DOHH2 (cell line): ENCODE results near the gene SH3RF3.

Source experiments
- CTCF ChIP-seq: fragments of 200-600 bp; sonication (generic); IDR thresholded peaks from one replicate; pipeline ENCODE4 v1.5.1; 2014; ENCODE audit warnings: antibody characterized with exemption, mild to moderate bottlenecking, low read depth, low read length; ENCODE audit not compliant: poor library complexity, severe bottlenecking
- EZH2phosphoT487 ChIP-seq: fragments of 200-600 bp; sonication (generic); IDR thresholded peaks from 2 replicates; pipeline ENCODE4 v1.6.1; 2017; ENCODE audit warnings: borderline replicate concordance, mild to moderate bottlenecking, antibody characterized with exemption, low read length, moderate library complexity, mixed read lengths

- TF ChIP-seq CTCF = no peak
- TF ChIP-seq EZH2phosphoT487 = no peak
Observed at GRCh38 chr2:109155553-109156451, 26.8 kb downstream of the SH3RF3 start.
